Iris pigment epithelial cell (primary cell): ENCODE measurements around the gene TMEM248.
"Not testable (repeated sequence)": the region's sequence is repeated elsewhere in the genome, so short reads cannot be mapped to it uniquely, and the experiment has no call there.

Source experiments
- DNase-seq: peaks from one replicate; pipeline ENCODE4 v3.0.0-alpha.2; 2011; ENCODE audit warnings: low read depth

Gene TMEM248, protein sequence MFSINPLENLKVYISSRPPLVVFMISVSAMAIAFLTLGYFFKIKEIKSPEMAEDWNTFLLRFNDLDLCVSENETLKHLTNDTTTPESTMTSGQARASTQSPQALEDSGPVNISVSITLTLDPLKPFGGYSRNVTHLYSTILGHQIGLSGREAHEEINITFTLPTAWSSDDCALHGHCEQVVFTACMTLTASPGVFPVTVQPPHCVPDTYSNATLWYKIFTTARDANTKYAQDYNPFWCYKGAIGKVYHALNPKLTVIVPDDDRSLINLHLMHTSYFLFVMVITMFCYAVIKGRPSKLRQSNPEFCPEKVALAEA

GRCh38 chr7:66920769-66921395 is at the start of gene TMEM248:
Gene TMEM248, plus strand, starts transcription at chr7:66921225. Its CDS starts 20,641 bp downstream, at chr7:66941866.
- DNase-seq = peak; percentile 85

- no peak for DNase-seq
These were observed 47.5 kb upstream of the TMEM248 start for GRCh38 chr7:66873476-66873875.

GRCh38 chr7:66877577-66878300 is 43.3 kb upstream of the TMEM248 start:
- DNase-seq = peak; percentile 28

GRCh38 chr7:66878301-66878685 is 42.7 kb upstream of the TMEM248 start:
- DNase-seq = not testable (repeated sequence)

DNA sequence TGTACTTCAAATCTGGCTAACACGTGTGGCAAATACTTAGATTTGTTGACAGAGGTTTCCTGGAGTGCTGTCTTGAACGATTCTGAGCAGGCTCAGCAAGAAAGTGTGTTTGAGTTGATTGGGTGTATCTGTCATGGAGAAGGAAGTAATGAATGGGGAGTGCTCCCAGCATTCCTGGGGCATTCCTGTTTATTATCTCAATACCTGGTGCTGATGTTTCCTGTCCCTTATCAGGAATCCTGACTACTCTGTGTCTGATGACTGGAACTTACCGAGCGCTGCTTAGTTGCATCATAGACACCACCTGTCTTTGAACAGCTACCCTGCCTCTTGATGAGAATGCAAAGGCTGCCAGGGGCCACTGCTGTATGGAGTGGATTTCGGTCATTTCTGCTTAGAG is 41.0 kb upstream of the TMEM248 start:
- no peak for DNase-seq

DNA sequence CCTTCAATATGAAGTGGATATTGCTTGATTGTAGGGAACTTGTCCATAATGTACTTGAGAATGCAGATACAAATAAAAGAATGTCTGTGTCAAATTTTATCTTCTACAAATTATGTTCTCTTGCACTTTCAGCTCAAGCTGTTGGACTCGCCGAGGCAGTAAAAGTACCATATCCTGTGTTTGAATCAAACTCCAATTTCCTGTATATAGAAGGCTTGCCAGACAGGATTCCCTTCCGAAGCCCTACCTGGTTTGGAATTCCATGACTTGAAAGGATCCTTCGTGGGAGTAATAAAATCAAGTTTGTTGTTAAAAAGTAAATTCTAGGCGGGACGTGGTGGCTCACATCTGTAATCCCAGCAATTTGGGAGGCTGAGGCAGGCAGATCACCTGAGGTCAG is 40.4 kb upstream of the TMEM248 start:
- DNase-seq = not testable (repeated sequence)

DNA sequence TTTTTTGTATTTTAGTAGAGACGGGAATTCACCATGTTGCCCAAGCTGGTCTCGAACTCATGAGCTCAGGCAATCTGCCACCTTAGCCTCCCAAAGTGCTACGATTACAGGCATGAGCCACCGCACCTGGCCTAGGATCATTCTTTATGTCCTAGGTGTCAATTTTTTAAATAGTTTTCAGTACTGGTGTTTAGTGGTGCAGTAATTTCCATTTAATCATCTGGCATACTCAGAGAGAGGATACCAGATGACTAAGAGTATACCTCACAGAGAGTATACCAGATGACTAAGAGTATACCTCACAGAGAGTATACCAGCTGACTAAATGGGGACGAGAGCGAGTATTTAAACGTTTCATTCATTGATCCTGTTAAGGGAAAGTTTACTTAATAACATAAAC is 37.3 kb upstream of the TMEM248 start:
- peak; percentile 48 for DNase-seq

- DNase-seq = peak; percentile 31
These were observed 36.5 kb upstream of the TMEM248 start for GRCh38 chr7:66884556-66884955.

- no peak for DNase-seq
These were observed 34.9 kb upstream of the TMEM248 start for GRCh38 chr7:66886152-66886551.

DNA sequence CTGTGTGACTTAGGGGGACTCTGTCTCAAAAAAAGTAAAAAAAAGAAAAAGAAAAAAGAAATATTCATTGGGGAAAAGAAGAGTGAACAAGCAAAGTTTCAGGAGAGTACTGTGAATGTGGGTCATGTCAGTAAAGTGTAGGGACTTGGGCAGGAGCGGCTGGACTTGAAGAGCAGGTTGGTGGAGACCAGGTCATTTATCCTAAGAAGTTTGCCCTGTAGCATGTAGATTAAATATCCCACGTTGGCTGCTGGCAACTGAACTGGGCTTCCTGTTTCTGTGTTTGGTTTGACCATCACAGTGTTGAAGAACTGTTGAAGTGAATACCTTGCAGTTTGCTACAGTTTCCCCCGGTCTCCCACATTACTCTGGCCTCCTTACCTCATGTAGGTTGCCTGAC is 32.8 kb upstream of the TMEM248 start:
- DNase-seq = not testable (repeated sequence)

- peak; percentile 50 for DNase-seq
These were observed 26.5 kb upstream of the TMEM248 start for GRCh38 chr7:66894463-66895080.

- no peak for DNase-seq
These were observed 24.6 kb upstream of the TMEM248 start for GRCh38 chr7:66896441-66896840.

GRCh38 chr7:66899552-66900280 is 21.3 kb upstream of the TMEM248 start:
- no peak for DNase-seq

DNA sequence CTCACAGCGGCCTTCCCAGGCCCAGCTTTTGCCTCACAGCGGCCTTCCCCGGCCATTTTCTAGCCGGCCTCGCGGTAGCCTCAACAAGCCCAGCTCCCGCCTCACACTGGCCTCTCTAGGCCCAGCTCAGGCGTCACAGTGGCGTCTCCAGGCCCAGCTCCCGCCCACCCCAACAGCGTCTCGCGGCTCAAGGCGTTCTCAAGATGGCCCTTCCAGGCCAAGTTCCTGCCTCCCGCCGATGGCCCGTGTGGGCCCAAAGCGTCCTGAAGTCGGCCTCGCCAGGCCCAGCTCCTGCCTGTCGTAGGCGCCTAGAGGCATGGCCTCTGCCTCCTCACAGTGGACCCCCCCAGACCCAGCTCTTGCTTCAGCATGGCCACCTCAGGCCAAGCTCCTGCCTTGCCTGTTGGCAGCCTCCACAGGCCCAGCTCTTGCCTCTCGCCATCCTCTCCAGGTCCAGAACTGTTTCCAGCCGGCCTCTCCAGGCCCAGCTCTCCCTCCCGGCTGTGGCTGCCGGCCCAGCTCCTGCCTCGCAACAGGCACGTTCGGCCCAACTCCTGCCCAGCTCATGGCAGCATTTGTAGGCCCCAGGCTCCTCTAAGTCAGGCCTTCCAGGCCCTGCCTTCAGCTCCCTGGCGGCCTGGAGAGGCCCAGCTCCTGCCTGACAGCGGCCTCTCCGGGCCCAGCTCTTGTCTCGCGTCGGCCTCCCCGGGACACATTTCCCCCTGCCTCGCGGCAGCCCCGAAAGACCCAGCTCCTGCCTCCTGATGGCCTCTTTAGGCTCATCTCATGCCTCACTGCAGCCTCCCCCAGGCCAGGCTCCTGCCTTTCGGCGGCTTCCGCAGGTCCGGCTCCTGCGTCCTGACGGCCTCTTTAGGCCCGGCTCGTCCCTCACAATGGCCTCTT is 18.8 kb upstream of the TMEM248 start:
- DNase-seq = no peak

DNA sequence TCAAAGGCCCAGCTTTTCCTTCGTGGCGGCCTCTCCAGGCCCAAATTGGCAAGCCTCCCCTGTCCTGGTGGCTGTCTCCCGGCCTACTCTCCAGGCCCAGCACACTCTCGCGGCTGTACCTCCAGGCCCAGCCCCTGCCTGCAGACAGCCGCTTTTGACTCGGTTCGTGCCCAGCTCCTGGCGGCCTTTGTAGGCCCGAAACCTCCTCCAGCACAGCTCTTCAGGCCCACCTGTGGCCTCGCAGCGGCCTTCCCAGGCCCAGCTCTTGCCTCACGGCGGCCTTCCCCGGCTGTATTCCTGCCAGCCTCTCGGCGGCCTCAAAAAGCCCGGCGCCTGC is 18.2 kb upstream of the TMEM248 start:
- no peak for DNase-seq

DNA sequence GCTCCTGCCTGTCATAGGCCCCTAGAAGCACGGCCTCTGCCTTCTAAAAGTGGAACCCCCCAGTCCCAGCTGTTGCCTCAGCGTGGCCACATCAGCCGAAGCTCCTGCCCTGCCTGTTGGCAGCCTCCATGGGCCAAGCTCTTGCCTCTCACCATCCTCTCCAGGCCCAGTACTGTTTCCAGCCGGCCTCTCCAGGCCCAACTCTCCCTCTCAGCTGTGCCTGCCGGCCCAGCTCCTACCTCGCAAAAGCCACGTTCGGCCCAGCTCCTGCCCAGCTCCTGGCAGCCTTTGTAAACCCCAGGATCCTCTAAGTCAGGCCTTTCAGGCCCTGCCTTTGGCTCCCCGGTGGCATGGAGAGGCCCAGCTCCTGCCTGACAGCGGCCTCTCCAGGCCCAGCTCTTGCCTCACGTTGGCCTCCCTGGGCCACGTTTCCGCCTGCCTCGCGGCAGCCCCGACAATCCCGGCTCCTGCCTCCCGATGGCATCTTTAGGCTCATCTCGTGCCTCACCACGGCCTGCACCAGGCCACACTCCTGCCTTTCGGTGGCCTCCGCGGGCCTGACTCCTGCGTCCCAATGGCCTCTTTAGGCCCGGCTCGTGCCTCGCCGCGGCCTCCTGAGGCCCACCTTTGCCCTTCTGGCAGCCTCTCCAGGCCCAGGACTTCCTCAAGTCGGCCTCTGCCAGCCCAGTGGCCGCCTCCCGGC is 17.5 kb upstream of the TMEM248 start:
- DNase-seq = no peak

- DNase-seq = no peak
These were observed 16.9 kb upstream of the TMEM248 start for GRCh38 chr7:66904063-66904593.

DNA sequence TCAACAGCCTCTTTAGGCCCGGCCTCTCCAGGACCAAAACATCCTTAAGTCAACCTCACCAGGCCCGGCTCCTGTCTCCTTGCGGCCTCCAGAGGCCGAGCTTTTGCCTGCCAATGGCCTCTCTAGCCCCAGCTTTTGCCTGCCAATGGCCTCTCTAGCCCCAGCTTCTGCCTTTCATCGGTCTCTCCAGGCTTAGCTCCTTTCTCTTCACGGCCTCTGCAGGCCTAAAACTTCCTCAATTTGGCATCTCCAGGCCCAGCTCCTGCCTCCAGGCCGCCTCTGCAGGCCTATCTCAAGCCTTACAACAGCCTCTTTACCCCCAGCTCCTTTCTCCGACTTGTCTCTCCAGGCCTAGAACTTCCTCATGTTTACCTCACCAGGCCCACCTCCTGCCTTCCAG is 15.7 kb upstream of the TMEM248 start:
- no peak for DNase-seq

- peak; percentile 8 for DNase-seq
These were observed 15.3 kb upstream of the TMEM248 start for GRCh38 chr7:66905689-66906088.

GRCh38 chr7:66907731-66908130 is 13.3 kb upstream of the TMEM248 start:
- no peak for DNase-seq
